ENCODE results near the gene CAPN15. TPM values are rescaled to one million over a fixed set of nuclear protein-coding genes. Genes with fewer than 3 reads are reported as not detected.

CAPN15 gene
- polyA plus RNA-seq, 1 experiment = 7.5 TPM

GRCh38 chr16:560204-560700 is 32.7 kb downstream of the CAPN15 start, which contains the start of gene PRR35:
TSS of gene PRR35 (plus strand) at chr16:560394. CDS start at chr16:563295, 2,901 bp downstream.
- no peak within 1 kb of the TSS for H3K4me3 ChIP-seq (ENCODE audit: low read depth, low read length)
- no peak for DNase-seq (ENCODE audit: low read depth, low spot score)
- H3K27ac ChIP-seq (ENCODE audit: low read depth, low read length) = no peak within 1 kb of the TSS
- CTCF ChIA-PET = no interaction called here
- peaks cover 31% of the 10 kb centered on the region for H3K27me3 ChIP-seq (ENCODE audit: control insufficient read depth, insufficient read depth, low read length)
- TF ChIP-seq CTCF (IDR thresholded peaks at IDR 0.05; ENCODE audit: low read depth, low read length) = no peak
- POLR2A ChIA-PET = no interaction called here
- H3K9me3 ChIP-seq (ENCODE audit: control insufficient read depth, insufficient read depth, low read length) = peaks cover 3% of the 10 kb centered on the region; the same call in 1 of the 2 replicates

DNA sequence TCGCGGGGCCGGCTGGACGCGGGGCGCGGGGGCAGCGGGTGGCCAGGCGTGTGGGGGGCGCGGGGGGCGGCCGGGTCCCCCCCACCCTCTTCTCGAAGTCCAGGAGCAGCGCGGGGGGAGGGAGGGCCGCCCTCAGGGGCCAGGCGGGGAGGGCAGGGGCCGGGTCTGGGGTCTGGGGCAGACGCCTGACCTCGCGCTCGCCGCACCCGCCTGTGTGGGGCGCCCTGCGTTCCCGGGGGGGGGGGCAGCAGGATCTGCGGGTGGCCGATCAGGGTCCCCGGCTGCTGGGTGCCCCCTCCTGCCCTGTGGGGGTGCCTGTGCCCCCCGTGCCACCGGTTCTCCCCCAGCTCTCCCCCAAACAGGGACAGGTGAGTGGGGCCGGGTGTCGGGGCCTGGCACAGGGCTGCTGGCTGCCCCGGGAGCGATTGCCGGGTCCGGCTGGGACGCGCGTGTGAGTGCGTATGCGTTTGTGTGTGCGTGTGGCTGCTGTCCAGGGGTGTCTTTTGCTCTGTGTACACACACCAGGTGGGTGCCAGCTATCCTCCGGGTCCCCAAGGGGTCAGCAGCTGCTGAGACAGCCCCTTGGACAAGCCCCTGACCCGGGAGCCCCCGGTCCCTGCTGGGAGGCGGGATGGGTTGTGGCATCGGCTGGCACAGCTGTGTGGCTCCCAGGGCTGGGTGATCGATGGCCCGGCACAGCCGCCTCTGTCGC is 33.3 kb downstream of the CAPN15 start:
- Histone ChIP-seq H3K27ac (ENCODE audit: low read depth, low read length) (no peak overlapping the region), H3K4me3 (ENCODE audit: low read depth, low read length) (no peak overlapping the region), H3K27me3 (ENCODE audit: control insufficient read depth, insufficient read depth, low read length) (peaks cover 31% of the 10 kb centered on the region), H3K9me3 (ENCODE audit: control insufficient read depth, insufficient read depth, low read length) (peaks cover 3% of the 10 kb centered on the region; the same call in 1 of the 2 replicates)
- DNase-seq (ENCODE audit: low read depth, low spot score) = no peak
- POLR2A ChIA-PET = no interaction called here
- TF ChIP-seq CTCF (IDR thresholded peaks at IDR 0.05; ENCODE audit: low read depth, low read length) = no peak
- CTCF ChIA-PET = no interaction called here

GRCh38 chr16:561413-561794 is 33.9 kb downstream of the CAPN15 start:
- ChIA-PET POLR2A (no interaction called here), CTCF (no interaction called here)
- Histone ChIP-seq H3K27ac (ENCODE audit: low read depth, low read length) (no peak overlapping the region), H3K9me3 (ENCODE audit: control insufficient read depth, insufficient read depth, low read length) (peaks cover 3% of the 10 kb centered on the region; the same call in 1 of the 2 replicates), H3K27me3 (ENCODE audit: control insufficient read depth, insufficient read depth, low read length) (peaks cover 31% of the 10 kb centered on the region), H3K4me3 (ENCODE audit: low read depth, low read length) (no peak overlapping the region)
- no peak for TF ChIP-seq CTCF (IDR thresholded peaks at IDR 0.05; ENCODE audit: low read depth, low read length)
- no peak for DNase-seq (ENCODE audit: low read depth, low spot score)

GRCh38 chr16:561957-562938 is 34.7 kb downstream of the CAPN15 start:
- no peak for TF ChIP-seq CTCF (IDR thresholded peaks at IDR 0.05; ENCODE audit: low read depth, low read length)
- no peak overlapping the region for H3K4me3 ChIP-seq (ENCODE audit: low read depth, low read length)
- no peak for DNase-seq (ENCODE audit: low read depth, low spot score)
- CTCF ChIA-PET = no interaction called here
- POLR2A ChIA-PET = no interaction called here
- H3K9me3 ChIP-seq (ENCODE audit: control insufficient read depth, insufficient read depth, low read length) = peaks cover 3% of the 10 kb centered on the region; the same call in 1 of the 2 replicates
- no peak overlapping the region for H3K27ac ChIP-seq (ENCODE audit: low read depth, low read length)
- peaks cover 31% of the 10 kb centered on the region for H3K27me3 ChIP-seq (ENCODE audit: control insufficient read depth, insufficient read depth, low read length)
